Liver (tissue), 9 donors: ENCODE measurements around the gene GPR180. TPM values are rescaled to one million over a fixed set of nuclear protein-coding genes. Genes with fewer than 3 reads are reported as not detected.

ENCODE experiments used
- DNase-seq: peaks from one replicate; pipeline ENCODE4 v3.0.0-alpha.2; 2017; ENCODE audit warnings: low spot score
- H3K27ac ChIP-seq, 2 donors: one replicate each; pipeline ENCODE4 v1.7.0; 2013; ENCODE audit warnings: inconsistent platforms in 2 of 2, low read length in 2 of 2, control low read depth in 1 of 2, low read depth in 1 of 2, mild to moderate bottlenecking in 1 of 2
- H3K27me3 ChIP-seq, 4 donors: one replicate each; pipeline versions ENCODE4 v1.6.1 to v1.7.0; 2013; ENCODE audit warnings: low read length in 3 of 4, inconsistent platforms in 1 of 4, mild to moderate bottlenecking in 1 of 4, moderate library complexity in 1 of 4; ENCODE audit not compliant: control insufficient read depth in 4 of 4, insufficient read depth in 4 of 4
- H3K36me3 ChIP-seq, 4 donors: one replicate each; pipeline versions ENCODE4 v1.6.1 to v1.7.0; 2013; ENCODE audit warnings: low read length in 3 of 4, mild to moderate bottlenecking in 3 of 4, low read depth in 1 of 4, moderate library complexity in 1 of 4; ENCODE audit not compliant: control insufficient read depth in 4 of 4, insufficient read depth in 3 of 4
- H3K4me1 ChIP-seq, 4 donors: one replicate each; pipeline versions ENCODE4 v1.6.1 to v1.7.0; 2013; ENCODE audit warnings: low read length in 3 of 4, mild to moderate bottlenecking in 3 of 4, moderate library complexity in 1 of 4; ENCODE audit not compliant: control insufficient read depth in 4 of 4, insufficient read depth in 4 of 4
- H3K4me3 ChIP-seq, 3 donors: one replicate each; pipeline versions ENCODE4 v1.6.1 to v1.7.0; 2013; ENCODE audit warnings: low read length in 3 of 3, control low read depth in 1 of 3, low read depth in 1 of 3, mild to moderate bottlenecking in 1 of 3
- H3K9ac ChIP-seq, 2 donors: one replicate each; pipeline ENCODE4 v1.7.0; 2013; ENCODE audit warnings: low read length in 2 of 2, mild to moderate bottlenecking in 2 of 2, moderate library complexity in 2 of 2, control low read depth in 1 of 2, low read depth in 1 of 2
- H3K9me3 ChIP-seq, 4 donors: one replicate each; pipeline versions ENCODE4 v1.6.1 to v1.7.0; 2013; ENCODE audit warnings: low read length in 3 of 4; ENCODE audit not compliant: control insufficient read depth in 4 of 4
- EGR1 ChIP-seq, 2 donors: IDR thresholded peaks; 2 replicates each; pipeline ENCODE4 v1.6.1; 2016 to 2018; ENCODE audit warnings: antibody characterized with exemption in 2 of 2, low read depth in 2 of 2
- FOXA1 ChIP-seq: IDR thresholded peaks from 2 replicates; pipeline ENCODE4 v1.6.1; 2016; ENCODE audit warnings: antibody characterized with exemption
- FOXA2 ChIP-seq: IDR thresholded peaks from 2 replicates; pipeline ENCODE4 v1.6.1; 2016; ENCODE audit warnings: antibody characterized with exemption
- GABPA ChIP-seq, 2 donors: IDR thresholded peaks in 1 of 2; conservative IDR thresholded peaks in 1 of 2; 2 replicates each; pipeline ENCODE4 v1.6.1; 2016; ENCODE audit warnings: antibody characterized with exemption in 2 of 2, mild to moderate bottlenecking in 1 of 2, moderate library complexity in 1 of 2
- HNF4G ChIP-seq: IDR thresholded peaks from 2 replicates; pipeline ENCODE4 v1.6.1; 2016; ENCODE audit warnings: antibody characterized with exemption
- NR2F2 ChIP-seq: IDR thresholded peaks from 2 replicates; pipeline ENCODE4 v1.6.1; 2016; ENCODE audit warnings: antibody characterized with exemption
- RAD21 ChIP-seq, 2 donors: IDR thresholded peaks; 2 replicates each; pipeline ENCODE4 v1.6.1; 2016; ENCODE audit warnings: antibody characterized with exemption in 2 of 2, mild to moderate bottlenecking in 2 of 2
- RXRA ChIP-seq, 2 donors: IDR thresholded peaks; 2 replicates each; pipeline ENCODE4 v1.6.1; 2017 to 2018; ENCODE audit warnings: antibody characterized with exemption in 2 of 2, mild to moderate bottlenecking in 1 of 2
- SP1 ChIP-seq: IDR thresholded peaks from 2 replicates; pipeline ENCODE4 v1.6.1; 2018; ENCODE audit warnings: antibody characterized with exemption, mild to moderate bottlenecking
- TAF1 ChIP-seq: conservative IDR thresholded peaks from 2 replicates; pipeline ENCODE4 v1.6.1; 2016; ENCODE audit warnings: antibody characterized with exemption, mild to moderate bottlenecking
- YY1 ChIP-seq: IDR thresholded peaks from 2 replicates; pipeline ENCODE4 v1.6.1; 2016; ENCODE audit warnings: antibody characterized with exemption, mild to moderate bottlenecking
- WGBS: extraction: QIAGEN DNeasy Blood & Tissue Kit; methylation state at CpG from one replicate; pipeline ENCODE4 v1.1.7; 2013; 5-methylcytosine and 5-hydroxymethylcytosine counted together
- polyA plus RNA-seq, 2 donors: library from polyadenylated mRNA; stranded (reverse) in 1 of 2; unstranded in 1 of 2; fragments of 200-250 nt in 1 of 2; fragments of >200 nt in 1 of 2; fragmentation: Nextera tagmentation in 1 of 2; extraction: Ambion mirVana in 1 of 2; gene quantifications; one replicate each; pipeline versions ENCODE4 v1.2.1 to v1.2.3, GENCODE V29; 2013 to 2015
- total RNA-seq, 2 donors: library from RNA; depleted of rRNA; stranded (reverse); fragments of >200 nt; gene quantifications; one replicate each; pipeline ENCODE4 v1.2.3, GENCODE V29; 2014
- TF ChIP-seq, protein P1 (sequence below): IDR thresholded peaks from 2 replicates; pipeline ENCODE4 v1.6.1; 2016; ENCODE audit warnings: antibody characterized with exemption
- TF ChIP-seq, protein P2 (sequence below): IDR thresholded peaks from 2 replicates; pipeline ENCODE4 v1.6.1; 2016; ENCODE audit warnings: antibody characterized with exemption
- TF ChIP-seq, protein P3 (sequence below): fragments of 150-350 bp; IDR thresholded peaks from 2 replicates; pipeline ENCODE4 v1.5.1; 2017; ENCODE audit warnings: improper control_type of control experiment, low read depth, low read length; ENCODE audit not compliant: missing input control
- TF ChIP-seq, protein P4 (sequence below): IDR thresholded peaks from 2 replicates; pipeline ENCODE4 v1.6.1; 2016; ENCODE audit warnings: antibody characterized with exemption
- TF ChIP-seq, protein P5 (sequence below): IDR thresholded peaks from 2 replicates; pipeline ENCODE4 v1.6.1; 2016; ENCODE audit warnings: antibody characterized with exemption, mild to moderate bottlenecking
- donor health status: healthy.
- donor health status: healthy.
- donor health status: healthy.
- donor health status: healthy.
- donor health status: healthy.

The GPR180 gene
- total and polyA plus RNA-seq, 4 donors = 2.1 to 8.3 (median 2.8) TPM

DNA sequence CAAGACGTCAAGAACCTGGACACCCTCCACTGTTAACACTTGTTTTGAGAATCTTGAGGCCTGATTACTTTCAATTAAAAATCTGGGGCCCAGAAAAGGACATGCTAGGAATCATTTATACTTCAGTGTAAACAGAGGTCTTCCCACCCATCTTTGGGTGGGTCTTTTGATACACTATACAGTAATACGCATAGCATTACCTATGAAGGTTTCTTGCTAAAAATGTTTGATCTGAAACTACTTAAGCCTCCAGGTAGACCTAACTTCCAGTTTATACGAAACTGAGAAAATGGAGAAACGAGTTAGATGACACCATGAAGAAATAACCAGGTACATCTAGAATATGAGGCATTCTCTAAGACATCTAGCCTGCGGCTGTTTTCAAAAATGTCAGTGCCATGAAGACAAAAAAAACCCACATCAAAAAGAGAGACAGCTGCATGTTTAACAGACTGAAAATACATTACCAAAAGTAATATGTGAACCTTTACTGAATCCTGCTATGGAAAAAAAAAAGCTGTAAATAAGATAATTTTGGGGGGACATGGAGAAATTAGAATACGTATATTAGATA lies 42.3 kb upstream of the GPR180 start:
- no peak overlapping the region for H3K9ac ChIP-seq
- H3K27me3 ChIP-seq = no peaks in the 10 kb centered on the region
- DNase-seq = no peak
- TF ChIP-seq HNF4G = no peak
- TF ChIP-seq, protein P1, sequence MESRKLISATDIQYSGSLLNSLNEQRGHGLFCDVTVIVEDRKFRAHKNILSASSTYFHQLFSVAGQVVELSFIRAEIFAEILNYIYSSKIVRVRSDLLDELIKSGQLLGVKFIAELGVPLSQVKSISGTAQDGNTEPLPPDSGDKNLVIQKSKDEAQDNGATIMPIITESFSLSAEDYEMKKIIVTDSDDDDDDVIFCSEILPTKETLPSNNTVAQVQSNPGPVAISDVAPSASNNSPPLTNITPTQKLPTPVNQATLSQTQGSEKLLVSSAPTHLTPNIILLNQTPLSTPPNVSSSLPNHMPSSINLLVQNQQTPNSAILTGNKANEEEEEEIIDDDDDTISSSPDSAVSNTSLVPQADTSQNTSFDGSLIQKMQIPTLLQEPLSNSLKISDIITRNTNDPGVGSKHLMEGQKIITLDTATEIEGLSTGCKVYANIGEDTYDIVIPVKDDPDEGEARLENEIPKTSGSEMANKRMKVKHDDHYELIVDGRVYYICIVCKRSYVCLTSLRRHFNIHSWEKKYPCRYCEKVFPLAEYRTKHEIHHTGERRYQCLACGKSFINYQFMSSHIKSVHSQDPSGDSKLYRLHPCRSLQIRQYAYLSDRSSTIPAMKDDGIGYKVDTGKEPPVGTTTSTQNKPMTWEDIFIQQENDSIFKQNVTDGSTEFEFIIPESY = no peak
- H3K27ac ChIP-seq = no peak overlapping the region
- H3K9me3 ChIP-seq = no peaks in the 10 kb centered on the region
- 93% methylated on average over 6 of the region's 6 CpGs for WGBS
- no peak overlapping the region for H3K4me3 ChIP-seq
- H3K36me3 ChIP-seq = peaks cover 0 to 2% (median under 1%) of the 10 kb centered on the region in 4 donors
- no peaks in the 10 kb centered on the region for H3K4me1 ChIP-seq

DNA sequence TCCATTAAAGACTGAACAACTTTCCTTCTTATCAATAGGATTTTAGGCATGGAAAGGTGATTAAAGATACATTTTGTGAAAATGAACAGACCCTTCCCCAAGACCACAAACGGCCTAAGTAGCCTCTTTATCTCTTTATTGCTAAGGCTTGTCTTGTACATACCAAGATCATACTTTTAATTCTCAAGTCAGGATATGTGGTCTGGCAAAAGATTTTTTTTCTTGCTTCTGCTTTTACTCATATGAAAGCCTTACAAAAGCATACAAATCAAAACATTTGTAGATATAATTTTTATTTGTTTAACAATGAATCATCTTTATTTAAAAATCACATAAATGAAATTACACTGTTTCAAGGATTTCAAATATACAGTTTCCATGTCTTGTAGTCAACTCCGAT lies 41.5 kb upstream of the GPR180 start:
- Histone ChIP-seq H3K27ac (no peak overlapping the region), H3K9ac (no peak overlapping the region), H3K4me1 (no peaks in the 10 kb centered on the region), H3K4me3 (no peak overlapping the region), H3K36me3 (peaks cover 0 to 2% (median under 1%) of the 10 kb centered on the region in 4 donors), H3K27me3 (no peaks in the 10 kb centered on the region), H3K9me3 (no peaks in the 10 kb centered on the region)
- no peak for DNase-seq
- TF ChIP-seq NR2F2 (no peak), GABPA (IDR thresholded peaks at IDR 0.05 in 1 of 2, conservative IDR thresholded peaks at IDR 0.05 in 1 of 2) (no peak), RAD21 (IDR thresholded peaks at IDR 0.05) (no peak), FOXA2 (no peak), HNF4G (no peak), SP1 (no peak)
- TF ChIP-seq, protein P1 = no peak
- 80% methylated on average over 2 of the region's 2 CpGs for WGBS

DNA sequence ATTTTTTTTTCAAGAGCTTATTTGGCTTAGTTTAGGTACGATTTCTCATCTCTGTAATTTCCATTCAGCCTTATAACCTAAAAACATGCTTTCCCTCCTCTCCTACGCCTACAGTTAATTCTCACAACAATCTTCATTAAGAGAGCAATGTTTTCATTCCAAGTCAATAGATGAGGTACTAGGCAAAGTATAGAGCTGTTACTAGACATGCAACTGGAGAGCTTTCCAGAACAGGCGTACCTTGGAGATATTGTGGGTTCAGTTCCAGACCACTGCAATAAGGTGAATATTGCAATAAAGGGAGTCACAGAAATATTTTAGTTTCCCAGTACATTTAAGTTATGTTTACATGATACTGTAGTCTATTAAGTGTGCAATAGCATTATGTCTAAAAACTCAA lies 40.5 kb upstream of the GPR180 start:
- Histone ChIP-seq H3K4me3 (no peak overlapping the region), H3K36me3 (peaks cover 0 to 2% (median under 1%) of the 10 kb centered on the region in 4 donors), H3K4me1 (no peaks in the 10 kb centered on the region), H3K9ac (no peak overlapping the region), H3K9me3 (no peaks in the 10 kb centered on the region), H3K27me3 (no peaks in the 10 kb centered on the region), H3K27ac (no peak overlapping the region)
- WGBS = 96% methylated on average over 3 of the region's 3 CpGs
- no peak for DNase-seq
- TF ChIP-seq, protein P2, sequence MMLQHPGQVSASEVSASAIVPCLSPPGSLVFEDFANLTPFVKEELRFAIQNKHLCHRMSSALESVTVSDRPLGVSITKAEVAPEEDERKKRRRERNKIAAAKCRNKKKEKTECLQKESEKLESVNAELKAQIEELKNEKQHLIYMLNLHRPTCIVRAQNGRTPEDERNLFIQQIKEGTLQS = no peak
- TF ChIP-seq TAF1 (no peak), RXRA (IDR thresholded peaks at IDR 0.05) (no peak), EGR1 (IDR thresholded peaks at IDR 0.05; ENCODE audit: low read depth in 2 of 2) (no peak), SP1 (no peak), HNF4G (no peak), YY1 (no peak), FOXA1 (no peak)
- TF ChIP-seq, protein P3, sequence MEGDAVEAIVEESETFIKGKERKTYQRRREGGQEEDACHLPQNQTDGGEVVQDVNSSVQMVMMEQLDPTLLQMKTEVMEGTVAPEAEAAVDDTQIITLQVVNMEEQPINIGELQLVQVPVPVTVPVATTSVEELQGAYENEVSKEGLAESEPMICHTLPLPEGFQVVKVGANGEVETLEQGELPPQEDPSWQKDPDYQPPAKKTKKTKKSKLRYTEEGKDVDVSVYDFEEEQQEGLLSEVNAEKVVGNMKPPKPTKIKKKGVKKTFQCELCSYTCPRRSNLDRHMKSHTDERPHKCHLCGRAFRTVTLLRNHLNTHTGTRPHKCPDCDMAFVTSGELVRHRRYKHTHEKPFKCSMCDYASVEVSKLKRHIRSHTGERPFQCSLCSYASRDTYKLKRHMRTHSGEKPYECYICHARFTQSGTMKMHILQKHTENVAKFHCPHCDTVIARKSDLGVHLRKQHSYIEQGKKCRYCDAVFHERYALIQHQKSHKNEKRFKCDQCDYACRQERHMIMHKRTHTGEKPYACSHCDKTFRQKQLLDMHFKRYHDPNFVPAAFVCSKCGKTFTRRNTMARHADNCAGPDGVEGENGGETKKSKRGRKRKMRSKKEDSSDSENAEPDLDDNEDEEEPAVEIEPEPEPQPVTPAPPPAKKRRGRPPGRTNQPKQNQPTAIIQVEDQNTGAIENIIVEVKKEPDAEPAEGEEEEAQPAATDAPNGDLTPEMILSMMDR = no peak
- TF ChIP-seq, protein P4, sequence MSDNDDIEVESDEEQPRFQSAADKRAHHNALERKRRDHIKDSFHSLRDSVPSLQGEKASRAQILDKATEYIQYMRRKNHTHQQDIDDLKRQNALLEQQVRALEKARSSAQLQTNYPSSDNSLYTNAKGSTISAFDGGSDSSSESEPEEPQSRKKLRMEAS = no peak
- TF ChIP-seq, protein P5, sequence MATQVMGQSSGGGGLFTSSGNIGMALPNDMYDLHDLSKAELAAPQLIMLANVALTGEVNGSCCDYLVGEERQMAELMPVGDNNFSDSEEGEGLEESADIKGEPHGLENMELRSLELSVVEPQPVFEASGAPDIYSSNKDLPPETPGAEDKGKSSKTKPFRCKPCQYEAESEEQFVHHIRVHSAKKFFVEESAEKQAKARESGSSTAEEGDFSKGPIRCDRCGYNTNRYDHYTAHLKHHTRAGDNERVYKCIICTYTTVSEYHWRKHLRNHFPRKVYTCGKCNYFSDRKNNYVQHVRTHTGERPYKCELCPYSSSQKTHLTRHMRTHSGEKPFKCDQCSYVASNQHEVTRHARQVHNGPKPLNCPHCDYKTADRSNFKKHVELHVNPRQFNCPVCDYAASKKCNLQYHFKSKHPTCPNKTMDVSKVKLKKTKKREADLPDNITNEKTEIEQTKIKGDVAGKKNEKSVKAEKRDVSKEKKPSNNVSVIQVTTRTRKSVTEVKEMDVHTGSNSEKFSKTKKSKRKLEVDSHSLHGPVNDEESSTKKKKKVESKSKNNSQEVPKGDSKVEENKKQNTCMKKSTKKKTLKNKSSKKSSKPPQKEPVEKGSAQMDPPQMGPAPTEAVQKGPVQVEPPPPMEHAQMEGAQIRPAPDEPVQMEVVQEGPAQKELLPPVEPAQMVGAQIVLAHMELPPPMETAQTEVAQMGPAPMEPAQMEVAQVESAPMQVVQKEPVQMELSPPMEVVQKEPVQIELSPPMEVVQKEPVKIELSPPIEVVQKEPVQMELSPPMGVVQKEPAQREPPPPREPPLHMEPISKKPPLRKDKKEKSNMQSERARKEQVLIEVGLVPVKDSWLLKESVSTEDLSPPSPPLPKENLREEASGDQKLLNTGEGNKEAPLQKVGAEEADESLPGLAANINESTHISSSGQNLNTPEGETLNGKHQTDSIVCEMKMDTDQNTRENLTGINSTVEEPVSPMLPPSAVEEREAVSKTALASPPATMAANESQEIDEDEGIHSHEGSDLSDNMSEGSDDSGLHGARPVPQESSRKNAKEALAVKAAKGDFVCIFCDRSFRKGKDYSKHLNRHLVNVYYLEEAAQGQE = no peak
